PFSK-1 (cell line): ENCODE measurements around the gene SPRING1.

ENCODE experiments used
- FOXP2 ChIP-seq: optimal IDR thresholded peaks from 2 replicates; pipeline ENCODE3; 2011; ENCODE audit warnings: borderline replicate concordance, control low read depth, inconsistent platforms; ENCODE audit not compliant: insufficient read depth; ENCODE audit errors: extremely low read length, extremely low read depth
- POLR2AphosphoS5 ChIP-seq: IDR thresholded peaks from 2 replicates; pipeline ENCODE4 v1.6.1; 2012; ENCODE audit warnings: low read depth, mild to moderate bottlenecking, control low read depth, low read length, moderate library complexity
- REST ChIP-seq, 2 experiments: IDR thresholded peaks; 2 replicates each; pipeline versions ENCODE4 v1.6.1 to v1.8.0; 2011 to 2012; ENCODE audit warnings: low read depth in 2 of 2, low read length in 2 of 2, control low read depth in 1 of 2, inconsistent platforms in 1 of 2, mild to moderate bottlenecking in 1 of 2, moderate library complexity in 1 of 2; ENCODE audit not compliant: insufficient read depth in 1 of 2
- SIN3A ChIP-seq: IDR thresholded peaks from 2 replicates; pipeline ENCODE4 v1.6.1; 2012; ENCODE audit warnings: mild to moderate bottlenecking, low read length, moderate library complexity, borderline replicate concordance; ENCODE audit not compliant: insufficient read depth
- TAF1 ChIP-seq: IDR thresholded peaks from 2 replicates; pipeline ENCODE4 v1.6.1; 2012; ENCODE audit warnings: low read length, control low read depth, borderline replicate concordance; ENCODE audit not compliant: insufficient read depth

Gene SPRING1

GRCh38 chr12:116759783-116760621 lies 22.1 kb upstream of the SPRING1 start:
- TF ChIP-seq TAF1 (no peak), REST (IDR thresholded peaks at IDR 0.05; ENCODE audit: insufficient read depth in 1 of 2, low read depth in 2 of 2, low read length in 2 of 2) (no peak), SIN3A (no peak), POLR2AphosphoS5 (no peak), FOXP2 (no peak)

- TF ChIP-seq TAF1, result no peak
- TF ChIP-seq FOXP2, result no peak
- no peak for TF ChIP-seq SIN3A
- TF ChIP-seq POLR2AphosphoS5, result no peak
- no peak for TF ChIP-seq REST (IDR thresholded peaks at IDR 0.05; ENCODE audit: insufficient read depth in 1 of 2, low read depth in 2 of 2, low read length in 2 of 2)
These were observed 12.4 kb upstream of the SPRING1 start for GRCh38 chr12:116750298-116750697.

GRCh38 chr12:116749884-116750283 lies 12.0 kb upstream of the SPRING1 start:
- TF ChIP-seq FOXP2 (no peak), SIN3A (no peak), TAF1 (no peak), REST (IDR thresholded peaks at IDR 0.05; ENCODE audit: insufficient read depth in 1 of 2, low read depth in 2 of 2, low read length in 2 of 2) (no peak), POLR2AphosphoS5 (no peak)

- TF ChIP-seq SIN3A (no peak), POLR2AphosphoS5 (no peak), REST (IDR thresholded peaks at IDR 0.05; ENCODE audit: insufficient read depth in 1 of 2, low read depth in 2 of 2, low read length in 2 of 2) (no peak), FOXP2 (no peak), TAF1 (no peak)
These were observed 7.7 kb upstream of the SPRING1 start for GRCh38 chr12:116745554-116745953.

GRCh38 chr12:116744766-116745165 lies 6.9 kb upstream of the SPRING1 start:
- no peak for TF ChIP-seq SIN3A
- no peak for TF ChIP-seq POLR2AphosphoS5
- TF ChIP-seq REST (IDR thresholded peaks at IDR 0.05; ENCODE audit: insufficient read depth in 1 of 2, low read depth in 2 of 2, low read length in 2 of 2), result no peak
- TF ChIP-seq FOXP2, result no peak
- TF ChIP-seq TAF1, result no peak
